GM19372 (cell line): Measurements from ENCODE around the gene SPATA45.
"Not testable (repeated sequence)": the region's sequence is repeated elsewhere in the genome, so short reads cannot be mapped to it uniquely, and the experiment has no call there.

ENCODE experiments used
- ATAC-seq: cut with Tn5 transposase; IDR thresholded peaks from one replicate; pipeline ENCODE4 v1.9.1; 2021; ENCODE audit warnings: mild to moderate bottlenecking, low read depth, moderate library complexity; ENCODE audit not compliant: unreplicated experiment

SPATA45 gene

GRCh38 chr1:212847549-212847948 is at the start of gene SPATA45:
SPATA45 (minus strand) TSS chr1:212847649; CDS start chr1:212836149, 11,500 bp downstream.
- ATAC-seq, result no peak

GRCh38 chr1:212892108-212892507 is 44.7 kb upstream of the SPATA45 start:
- ATAC-seq, result no peak

DNA sequence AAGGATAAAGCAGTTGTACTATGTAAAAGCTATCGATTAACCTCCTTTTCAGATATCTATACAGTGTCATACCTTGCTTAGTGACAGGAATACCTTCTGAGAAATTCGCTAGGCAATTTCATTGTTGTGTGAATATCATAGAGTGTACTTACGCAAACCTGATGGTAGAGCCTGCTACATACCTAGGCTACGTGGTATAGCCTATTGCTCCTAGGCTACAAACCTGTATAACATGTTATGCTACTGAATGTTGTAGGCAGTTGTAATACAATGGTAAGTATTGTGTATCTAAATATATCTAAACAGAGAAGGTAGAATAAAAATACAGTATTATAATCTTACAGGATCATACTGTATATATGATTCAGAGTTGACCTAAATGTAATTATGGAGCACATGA is 37.1 kb upstream of the SPATA45 start:
- no peak for ATAC-seq

GRCh38 chr1:212879947-212880690 is 32.7 kb upstream of the SPATA45 start:
- ATAC-seq, result no peak

GRCh38 chr1:212878418-212878817 is 31.0 kb upstream of the SPATA45 start:
- no peak for ATAC-seq

DNA sequence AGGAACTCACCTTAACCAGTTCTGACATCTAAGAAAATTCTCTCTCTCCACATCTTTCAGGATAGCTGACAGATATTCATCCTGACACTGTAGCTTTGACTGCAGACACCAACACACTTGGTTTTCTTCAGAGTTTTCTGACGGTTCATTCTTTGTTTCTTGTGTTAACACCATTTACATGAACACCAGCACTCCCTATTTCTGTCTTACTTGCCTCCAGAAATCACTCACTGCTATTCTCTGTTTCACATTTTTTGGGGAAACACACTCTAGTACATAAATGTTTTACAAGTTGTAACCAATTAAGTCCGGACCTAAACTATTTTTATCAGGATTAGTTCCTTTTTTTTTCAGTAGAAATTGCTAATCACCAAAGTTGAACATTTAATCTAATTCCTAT is 26.1 kb upstream of the SPATA45 start:
- ATAC-seq, result peak; percentile 68

DNA sequence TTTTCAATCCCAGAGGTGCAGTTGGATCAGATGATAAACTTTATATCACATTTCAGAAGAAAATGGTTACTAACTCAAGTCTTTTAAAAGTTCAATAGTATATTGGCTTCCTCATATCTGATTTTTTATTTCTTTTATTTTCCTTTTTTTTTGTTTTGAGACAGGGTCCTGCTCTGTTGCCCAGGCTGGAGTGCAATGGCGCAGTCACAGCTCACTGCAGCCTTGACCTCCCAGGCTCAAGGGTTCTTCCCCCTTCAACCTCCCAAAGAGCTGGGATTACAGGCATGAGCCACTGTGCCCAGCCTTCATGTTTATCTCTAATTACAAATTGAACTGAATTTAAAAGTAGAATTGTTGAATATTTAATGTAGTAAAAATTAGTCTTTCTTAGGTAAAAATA is 24.5 kb upstream of the SPATA45 start:
- ATAC-seq, result no peak

- no peak for ATAC-seq
Observed at GRCh38 chr1:212867192-212867591, 19.7 kb upstream of the SPATA45 start.

DNA sequence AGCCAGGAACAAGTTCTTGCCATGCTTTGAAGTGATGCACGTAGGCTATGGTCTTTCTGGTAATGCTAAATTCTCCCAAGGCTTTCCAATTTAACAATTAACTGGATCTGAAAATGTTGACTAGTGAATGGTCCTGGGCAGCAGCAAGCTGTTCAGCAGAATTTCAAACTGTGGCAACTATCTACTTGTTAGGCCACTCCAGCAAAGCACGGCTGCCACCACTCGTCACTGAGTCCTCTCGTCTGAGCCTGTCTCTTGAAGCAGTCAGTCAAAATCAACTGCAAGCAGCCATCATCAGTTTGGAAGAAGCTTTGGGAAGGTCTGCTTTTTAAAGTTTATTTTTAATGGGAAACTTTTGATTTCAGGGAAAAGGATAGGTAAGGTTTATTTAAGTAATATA is 16.8 kb upstream of the SPATA45 start:
- ATAC-seq, result no peak

GRCh38 chr1:212863345-212863744 is 15.9 kb upstream of the SPATA45 start:
- not testable (repeated sequence) for ATAC-seq

- ATAC-seq, result no peak
Observed at GRCh38 chr1:212862111-212862690, 14.8 kb upstream of the SPATA45 start.

- no peak for ATAC-seq
Observed at GRCh38 chr1:212860713-212861581, 13.5 kb upstream of the SPATA45 start.

DNA sequence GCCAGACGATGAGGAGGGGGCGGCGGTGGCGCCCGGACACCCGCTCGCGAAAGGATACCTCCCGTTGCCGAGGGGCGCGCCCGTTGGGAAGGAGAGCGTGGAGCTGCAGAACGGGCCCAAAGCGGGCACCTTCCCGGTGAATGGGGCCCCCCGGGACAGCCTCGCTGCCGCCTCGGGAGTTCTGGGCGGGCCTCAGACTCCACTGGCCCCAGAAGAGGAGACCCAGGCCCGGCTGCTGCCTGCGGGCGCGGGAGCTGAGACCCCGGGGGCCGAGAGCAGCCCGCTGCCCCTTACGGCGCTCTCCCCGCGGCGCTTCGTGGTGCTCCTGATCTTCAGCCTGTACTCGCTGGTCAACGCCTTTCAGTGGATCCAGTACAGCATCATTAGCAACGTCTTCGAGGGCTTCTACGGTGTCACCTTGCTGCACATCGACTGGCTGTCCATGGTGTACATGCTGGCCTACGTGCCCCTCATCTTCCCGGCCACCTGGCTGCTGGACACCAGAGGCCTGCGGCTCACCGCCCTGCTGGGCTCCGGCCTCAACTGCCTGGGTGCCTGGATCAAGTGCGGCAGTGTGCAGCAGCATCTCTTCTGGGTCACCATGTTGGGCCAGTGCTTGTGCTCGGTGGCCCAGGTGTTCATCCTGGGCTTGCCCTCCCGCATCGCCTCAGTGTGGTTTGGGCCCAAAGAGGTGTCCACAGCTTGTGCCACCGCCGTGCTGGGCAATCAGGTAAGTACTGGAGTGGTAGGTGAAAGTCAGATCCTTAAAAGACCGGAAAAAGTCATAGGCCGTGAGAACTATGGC is 11.2 kb upstream of the SPATA45 start:
- ATAC-seq, result peak; percentile 18

- peak; percentile 98 for ATAC-seq
Observed at GRCh38 chr1:212857992-212858460, 10.6 kb upstream of the SPATA45 start, which contains the start of gene FLVCR1. FLVCR1 (plus strand) TSS chr1:212858275; CDS start chr1:212858453, 178 bp downstream.

- ATAC-seq, result no peak
Observed at GRCh38 chr1:212856755-212857154, 9.3 kb upstream of the SPATA45 start.

DNA sequence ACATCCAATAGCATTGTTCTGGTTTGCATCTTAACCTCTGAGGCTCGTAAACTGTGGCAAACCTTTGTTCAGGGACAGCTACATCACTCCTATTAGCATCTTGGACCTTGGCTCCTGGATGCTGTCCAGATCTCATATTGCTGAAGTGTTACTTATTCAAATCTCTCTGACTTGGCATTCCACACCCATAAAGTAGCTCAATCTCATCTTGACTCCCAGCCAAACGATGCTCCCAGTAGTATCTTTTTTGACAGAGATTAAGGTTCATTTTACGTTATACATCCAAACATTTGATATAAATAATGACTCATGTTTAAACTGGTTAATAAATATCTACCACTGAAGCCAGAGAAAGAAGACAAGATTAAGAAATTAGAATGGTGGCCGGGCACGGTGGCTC is 6.2 kb upstream of the SPATA45 start:
- ATAC-seq, result no peak

- ATAC-seq, result no peak
Observed at GRCh38 chr1:212852105-212852688, 4.7 kb upstream of the SPATA45 start.

- ATAC-seq, result not testable (repeated sequence)
Observed at GRCh38 chr1:212844521-212844920, 2.9 kb downstream of the SPATA45 start.

DNA sequence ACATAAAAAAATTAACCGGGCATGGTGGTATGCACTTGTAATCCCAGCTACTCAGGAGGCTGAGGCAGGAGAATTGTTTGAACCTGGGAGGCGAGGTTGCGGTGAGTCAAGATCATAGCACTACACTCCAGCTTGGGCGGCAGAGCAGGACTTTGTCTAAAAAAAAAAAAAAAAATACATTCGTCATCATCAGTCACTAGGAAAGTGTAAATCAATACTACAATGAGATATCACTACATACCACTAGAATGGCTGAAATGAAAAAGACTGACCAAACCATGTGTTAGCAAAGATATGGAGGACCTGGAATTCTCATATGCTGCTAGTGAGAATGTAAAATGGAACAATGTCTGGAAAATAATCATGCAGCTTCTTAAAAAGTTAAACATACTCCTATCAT is 9.3 kb downstream of the SPATA45 start:
- ATAC-seq, result no peak
